Measurements from ENCODE around the gene BABAM2.

- no peak for TF ChIP-seq CTCF (conservative IDR thresholded peaks at IDR 0.05; ENCODE audit: low read length)
- no peak for TF ChIP-seq EZH2phosphoT487 (IDR thresholded peaks at IDR 0.05; ENCODE audit: borderline replicate concordance, low read depth, low read length)
Observed at GRCh38 chr2:27977731-27978312, 87.3 kb downstream of the BABAM2 start.
